ENCODE results near the gene MBD5.

Gene MBD5

GRCh38 chr2:148179724-148180123 is 158.8 kb downstream of the MBD5 start:
- TF ChIP-seq POLR2A (IDR thresholded peaks at IDR 0.05; ENCODE audit: low read depth, low read length): no peak
- no peak for FAIRE-seq
- DNase-seq (ENCODE audit: insufficient read length, low spot score): no peak

DNA sequence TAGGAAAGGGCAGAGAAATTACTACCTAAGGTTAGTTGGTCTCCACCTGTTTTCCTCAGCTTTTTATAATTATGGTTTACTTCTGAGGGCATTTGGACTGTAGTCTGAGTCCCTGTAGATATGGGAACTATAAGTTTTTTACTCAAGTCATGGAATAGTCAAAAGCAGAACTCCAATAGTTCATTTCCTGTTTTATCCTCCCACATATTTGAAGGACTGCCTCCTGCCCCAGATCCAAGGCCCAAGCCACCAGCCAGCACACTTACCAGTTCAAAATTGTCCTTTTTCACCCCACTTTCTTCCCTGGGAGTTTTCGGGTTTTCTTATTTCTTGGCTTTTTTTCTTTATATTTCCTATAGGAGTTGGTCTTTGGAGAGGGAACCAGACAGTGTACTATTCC is 164.1 kb downstream of the MBD5 start:
- TF ChIP-seq POLR2A (IDR thresholded peaks at IDR 0.05; ENCODE audit: low read depth, low read length): no peak
- FAIRE-seq (no peak), DNase-seq (ENCODE audit: insufficient read length, low spot score) (no peak)

- FAIRE-seq (no peak), DNase-seq (ENCODE audit: insufficient read length, low spot score) (no peak)
- TF ChIP-seq POLR2A (IDR thresholded peaks at IDR 0.05; ENCODE audit: low read depth, low read length): no peak
Observed at GRCh38 chr2:148194882-148195281, 174.0 kb downstream of the MBD5 start.

- FAIRE-seq: no peak
- TF ChIP-seq POLR2A (IDR thresholded peaks at IDR 0.05; ENCODE audit: low read depth, low read length): no peak
- peak; percentile 2 for DNase-seq (ENCODE audit: insufficient read length, low spot score)
Observed at GRCh38 chr2:148201075-148202004, 180.4 kb downstream of the MBD5 start.

DNA sequence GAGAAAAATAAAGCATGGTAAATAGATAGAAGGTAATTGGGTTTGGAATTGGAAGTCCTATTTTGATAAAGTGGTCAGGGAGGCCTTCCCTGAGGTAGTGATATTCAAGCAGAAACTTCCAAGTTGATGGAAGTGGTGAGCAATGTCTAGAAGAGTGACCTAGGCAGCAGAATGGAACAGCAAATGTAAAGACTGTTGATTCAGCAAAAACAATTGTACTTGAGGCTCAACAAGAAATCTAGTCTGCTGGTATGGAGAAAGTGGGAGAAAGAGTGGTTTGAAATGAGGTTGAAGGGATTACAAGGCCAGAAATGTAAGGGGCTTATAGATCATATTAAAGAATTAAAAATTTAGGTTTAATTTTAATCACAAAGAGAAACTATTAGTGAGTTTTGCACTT is 181.3 kb downstream of the MBD5 start:
- FAIRE-seq (no peak), DNase-seq (ENCODE audit: insufficient read length, low spot score) (no peak)

GRCh38 chr2:148207111-148207510 is 186.2 kb downstream of the MBD5 start:
- TF ChIP-seq POLR2A (IDR thresholded peaks at IDR 0.05; ENCODE audit: low read depth, low read length): no peak
- no peak for DNase-seq (ENCODE audit: insufficient read length, low spot score)
- FAIRE-seq: peak; percentile 6

More for the DNA sequence above, 181.3 kb downstream of the MBD5 start:
- TF ChIP-seq POLR2A (IDR thresholded peaks at IDR 0.05; ENCODE audit: low read depth, low read length): no peak

DNA sequence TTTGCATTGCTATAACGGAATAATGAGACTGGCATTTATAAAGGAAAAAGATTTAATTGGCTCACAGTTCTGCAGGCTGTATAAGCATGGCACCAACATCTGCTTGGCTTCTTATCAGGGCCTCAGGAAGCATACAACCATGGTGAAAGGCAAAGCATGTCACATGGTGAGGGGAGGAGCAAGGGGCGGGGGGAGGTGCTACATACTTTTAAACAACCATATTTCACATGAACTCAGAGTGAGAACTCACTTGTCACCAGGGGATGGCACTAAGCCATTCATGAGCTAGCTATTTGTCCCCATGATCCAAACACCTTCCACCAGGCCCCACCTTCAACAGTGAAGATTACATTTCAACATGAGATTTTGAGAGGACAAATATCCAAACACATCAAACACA is 188.7 kb downstream of the MBD5 start:
- peak; percentile 69 for FAIRE-seq
- TF ChIP-seq POLR2A (IDR thresholded peaks at IDR 0.05; ENCODE audit: low read depth, low read length): no peak
- no peak for DNase-seq (ENCODE audit: insufficient read length, low spot score)

- no peak for FAIRE-seq
- no peak for TF ChIP-seq POLR2A (IDR thresholded peaks at IDR 0.05; ENCODE audit: low read depth, low read length)
- no peak for DNase-seq (ENCODE audit: insufficient read length, low spot score)
Observed at GRCh38 chr2:148218326-148219075, 197.6 kb downstream of the MBD5 start.

GRCh38 chr2:148221166-148221565 is 200.3 kb downstream of the MBD5 start:
- no peak for DNase-seq (ENCODE audit: insufficient read length, low spot score)
- no peak for FAIRE-seq
- no peak for TF ChIP-seq POLR2A (IDR thresholded peaks at IDR 0.05; ENCODE audit: low read depth, low read length)

- TF ChIP-seq POLR2A (IDR thresholded peaks at IDR 0.05; ENCODE audit: low read depth, low read length): no peak
- no peak for DNase-seq (ENCODE audit: insufficient read length, low spot score)
- no peak for FAIRE-seq
Observed at GRCh38 chr2:148221926-148222325, 201.0 kb downstream of the MBD5 start.

- DNase-seq (ENCODE audit: insufficient read length, low spot score) (no peak), FAIRE-seq (no peak)
- TF ChIP-seq POLR2A (IDR thresholded peaks at IDR 0.05; ENCODE audit: low read depth, low read length): no peak
Observed at GRCh38 chr2:148231858-148232257, 211.0 kb downstream of the MBD5 start.

- no peak for TF ChIP-seq POLR2A (IDR thresholded peaks at IDR 0.05; ENCODE audit: low read depth, low read length)
- FAIRE-seq (no peak), DNase-seq (ENCODE audit: insufficient read length, low spot score) (no peak)
Observed at GRCh38 chr2:148234143-148234542, 213.3 kb downstream of the MBD5 start.

- no peak for FAIRE-seq
- TF ChIP-seq POLR2A (IDR thresholded peaks at IDR 0.05; ENCODE audit: low read depth, low read length): no peak
- DNase-seq (ENCODE audit: insufficient read length, low spot score): no peak
Observed at GRCh38 chr2:148237911-148238310, 217.0 kb downstream of the MBD5 start.

DNA sequence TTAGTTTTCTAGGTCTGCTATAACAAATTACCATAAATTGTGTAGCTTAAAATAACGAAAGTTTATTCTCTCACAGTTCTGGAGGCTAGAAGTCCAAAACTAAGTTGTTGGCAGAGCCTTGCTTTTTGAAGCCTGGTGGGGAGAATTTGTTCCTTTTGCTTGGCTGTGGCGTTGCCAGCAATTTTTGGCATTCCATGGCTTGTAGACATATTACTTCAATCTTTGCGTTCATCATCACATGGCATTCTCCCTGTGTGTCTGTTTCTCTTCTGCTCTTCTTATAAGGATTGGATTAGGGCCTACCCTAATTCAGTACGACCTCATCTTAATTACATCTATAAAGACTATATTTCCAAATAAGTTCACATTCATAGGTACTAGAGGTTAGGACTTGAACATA is 217.7 kb downstream of the MBD5 start:
- FAIRE-seq (no peak), DNase-seq (ENCODE audit: insufficient read length, low spot score) (no peak)
- no peak for TF ChIP-seq POLR2A (IDR thresholded peaks at IDR 0.05; ENCODE audit: low read depth, low read length)

Measured in H54 (cell line).